ENCODE measurements around the gene SUMF1.
"Not testable (repeated sequence)": the region's sequence is repeated elsewhere in the genome, so short reads cannot be mapped to it uniquely, and the experiment has no call there.

SUMF1 gene

DNA sequence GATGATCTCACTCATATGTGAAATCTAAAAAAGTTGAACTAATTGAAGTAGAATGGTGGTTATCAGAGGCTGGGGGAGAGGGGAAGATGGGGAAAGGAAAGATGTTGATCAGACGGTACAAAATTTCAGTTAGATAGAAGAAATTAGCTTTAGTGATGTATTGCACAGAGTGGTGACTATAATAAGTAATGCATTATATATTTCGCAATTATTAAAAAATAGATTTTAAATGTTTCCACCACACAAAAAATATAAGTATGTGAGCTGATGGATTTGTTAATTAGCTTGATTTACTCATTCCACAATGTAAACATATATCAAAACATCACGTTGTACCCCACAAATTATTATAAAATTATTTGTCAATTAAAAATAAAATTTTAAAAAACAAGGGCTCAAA lies 8.1 kb downstream of the SUMF1 start:
- no peak for DNase-seq

DNA sequence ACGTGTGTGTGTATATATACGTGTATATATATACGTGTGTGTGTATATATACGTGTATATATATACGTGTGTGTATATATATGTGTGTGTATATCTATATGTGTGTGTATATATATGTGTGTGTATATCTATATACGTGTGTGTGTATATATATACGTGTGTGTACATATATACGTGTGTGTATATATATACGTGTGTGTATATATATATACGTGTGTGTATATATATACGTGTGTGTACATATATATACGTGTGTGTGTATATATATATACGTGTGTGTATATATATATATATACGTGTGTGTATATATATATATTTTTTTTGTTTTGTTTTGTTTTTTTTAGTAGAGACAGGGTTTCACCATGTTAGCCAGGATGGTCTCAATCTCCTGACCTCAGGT lies 10.3 kb downstream of the SUMF1 start:
- DNase-seq = not testable (repeated sequence)

DNA sequence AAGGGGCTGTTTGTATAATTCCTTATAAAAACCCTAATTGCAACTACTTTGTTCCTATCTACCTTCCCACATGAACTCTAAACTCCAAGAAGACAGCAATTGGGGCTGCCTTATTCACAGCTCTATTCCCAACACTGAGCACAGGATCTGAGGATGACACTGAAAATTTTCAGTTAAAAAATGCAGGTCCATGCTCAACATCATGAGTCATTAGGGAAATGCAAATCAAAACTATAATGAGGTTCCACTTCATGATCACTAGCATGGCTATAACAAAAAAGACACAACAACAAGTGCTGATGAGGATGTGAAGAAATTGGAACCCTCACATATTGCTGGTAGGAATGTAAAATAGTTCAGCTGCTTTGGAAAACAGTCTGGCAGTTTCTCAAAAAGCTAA lies 12.9 kb downstream of the SUMF1 start:
- DNase-seq = no peak

DNA sequence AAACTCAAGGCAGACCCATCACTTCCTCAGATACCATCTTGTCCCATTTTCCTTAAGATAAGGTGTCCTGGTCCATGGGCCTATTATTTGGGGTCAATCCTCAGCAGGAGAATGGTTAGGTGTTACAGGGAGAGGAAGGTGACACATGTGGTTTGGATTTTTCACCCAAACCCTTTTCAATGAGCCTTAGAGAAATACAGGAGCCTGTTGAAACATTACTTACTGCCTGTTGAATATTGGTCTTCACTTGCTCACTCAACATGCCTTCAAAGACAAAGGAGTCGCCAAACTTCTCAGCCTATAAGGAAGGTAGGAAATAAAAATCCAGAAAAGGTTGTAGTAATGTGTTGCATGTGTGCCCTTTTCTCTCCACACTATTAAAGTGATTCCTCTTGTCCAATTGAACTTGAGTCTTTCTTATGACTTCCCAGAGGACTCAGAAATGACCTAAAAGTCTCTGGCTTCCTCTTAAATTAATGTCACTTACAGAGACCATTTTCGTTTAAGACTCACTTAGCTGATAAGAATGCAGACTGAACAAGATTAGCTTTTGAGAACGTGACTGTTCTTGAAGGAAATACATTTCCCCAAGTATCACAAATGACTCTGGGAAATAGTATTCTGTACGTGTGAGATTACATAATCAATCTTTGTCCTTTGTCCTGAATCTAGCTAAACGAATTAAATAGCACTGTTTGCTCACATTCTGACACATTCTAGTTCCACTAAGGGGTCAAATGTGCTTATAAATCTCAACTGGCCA lies 17.8 kb downstream of the SUMF1 start:
- DNase-seq = no peak

DNA sequence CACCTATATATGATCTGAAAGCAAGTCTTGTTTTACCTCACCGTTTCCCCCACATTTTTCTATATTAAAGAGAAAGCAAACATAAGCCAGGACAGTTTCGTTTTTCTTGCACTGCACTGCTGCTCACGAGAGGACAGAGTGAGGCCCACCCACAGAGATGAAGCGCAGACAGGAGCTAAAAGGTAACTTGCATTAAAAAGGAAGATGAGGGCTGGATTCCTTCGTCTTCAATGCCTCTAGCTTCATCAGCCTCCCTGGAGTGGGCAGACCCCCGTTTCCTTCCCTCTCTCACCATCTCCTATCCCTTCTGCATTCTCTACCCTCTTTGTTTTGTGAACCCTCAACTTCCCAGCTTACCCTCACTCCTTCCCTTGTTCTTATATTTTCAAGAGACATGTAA lies 18.9 kb downstream of the SUMF1 start:
- no peak for DNase-seq

DNA sequence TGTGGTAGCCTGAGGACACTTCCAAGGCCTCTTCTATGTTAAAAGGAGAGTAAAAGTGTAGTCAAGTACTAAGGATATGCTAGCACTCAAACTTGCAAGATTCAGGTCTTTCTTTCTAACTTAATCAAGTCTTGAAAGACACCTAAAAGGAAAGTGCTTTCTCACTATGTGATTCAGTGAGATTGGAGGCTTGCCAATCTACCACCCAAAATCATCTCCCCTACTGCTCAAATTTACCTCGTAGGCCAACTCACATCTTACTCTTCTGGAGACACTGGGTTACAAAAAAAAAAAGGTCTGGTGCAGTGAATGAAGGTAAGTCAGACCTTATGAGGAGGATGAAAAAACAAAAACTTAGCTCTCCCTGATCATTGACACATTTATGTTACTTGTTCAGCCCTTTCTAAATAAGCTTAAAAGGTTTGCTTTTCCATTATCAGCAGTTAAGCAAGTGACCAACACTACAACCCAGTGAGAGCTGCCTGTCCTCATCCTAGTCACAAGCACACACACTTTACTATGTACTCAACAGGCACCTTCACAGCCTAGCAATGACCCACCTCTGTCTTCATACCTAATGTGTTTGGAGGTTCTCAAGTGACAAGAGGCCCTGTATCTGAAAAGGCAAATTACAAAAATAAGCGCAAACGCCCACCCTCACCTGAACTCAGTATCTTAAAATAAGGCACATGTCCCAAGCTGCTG lies 19.6 kb downstream of the SUMF1 start:
- DNase-seq = no peak

DNA sequence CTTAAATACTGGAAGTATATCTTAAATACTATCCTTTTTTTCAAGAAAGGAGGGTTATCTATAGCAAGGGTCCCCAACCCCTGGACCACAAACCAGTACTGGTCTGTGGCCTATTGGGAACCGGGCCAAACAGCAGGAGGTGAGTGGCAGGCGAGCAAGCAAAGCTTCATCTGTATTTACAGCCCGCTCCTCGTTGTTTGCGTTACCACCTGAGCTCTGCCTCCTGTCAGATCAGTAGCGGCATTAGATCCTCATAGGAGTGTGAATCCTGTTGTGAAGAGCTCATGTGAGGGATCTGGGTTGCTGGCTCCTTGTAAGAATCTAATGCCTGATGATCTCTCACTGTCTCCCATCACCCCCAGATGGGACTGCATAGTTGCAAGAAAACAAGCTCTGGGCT lies 26.1 kb downstream of the SUMF1 start:
- DNase-seq = no peak

DNA sequence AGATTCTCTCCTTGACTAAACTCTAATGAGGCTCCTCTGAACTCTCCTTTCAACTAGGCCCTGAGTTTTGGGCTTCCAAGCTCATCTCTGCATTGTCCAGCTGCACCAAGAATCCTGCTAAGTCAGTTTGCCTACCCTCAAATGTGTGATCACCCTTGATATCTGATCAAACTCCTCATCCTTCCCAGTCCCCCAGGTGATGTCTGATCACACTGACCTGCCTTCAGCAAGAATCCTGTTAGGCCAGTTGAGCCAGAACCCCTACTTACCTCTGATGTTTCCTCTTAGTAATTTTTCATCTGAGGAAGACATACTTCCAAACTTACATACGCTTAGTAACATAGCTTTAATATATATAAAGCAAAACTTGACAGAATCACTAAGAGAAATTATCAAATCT lies 28.8 kb downstream of the SUMF1 start:
- DNase-seq = no peak

DNA sequence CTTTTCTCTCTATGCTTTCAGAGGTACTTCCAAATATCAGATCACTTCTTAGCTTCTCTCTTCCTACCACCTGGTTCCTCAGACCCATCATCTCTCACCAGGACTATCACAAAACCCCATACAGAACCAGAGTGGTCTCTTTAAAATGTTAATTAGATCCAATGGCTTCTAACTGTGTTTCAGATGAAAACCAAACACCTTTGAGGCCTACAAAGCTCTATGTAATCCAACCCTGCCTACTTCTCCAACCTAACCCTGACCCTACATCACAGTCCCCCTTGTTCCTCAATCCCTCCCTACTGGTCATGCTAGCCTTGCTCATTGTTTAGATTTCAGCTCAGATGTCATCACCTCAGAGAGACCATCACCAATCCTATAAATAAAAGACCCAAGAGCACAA lies 34.8 kb downstream of the SUMF1 start:
- DNase-seq = no peak

DNA sequence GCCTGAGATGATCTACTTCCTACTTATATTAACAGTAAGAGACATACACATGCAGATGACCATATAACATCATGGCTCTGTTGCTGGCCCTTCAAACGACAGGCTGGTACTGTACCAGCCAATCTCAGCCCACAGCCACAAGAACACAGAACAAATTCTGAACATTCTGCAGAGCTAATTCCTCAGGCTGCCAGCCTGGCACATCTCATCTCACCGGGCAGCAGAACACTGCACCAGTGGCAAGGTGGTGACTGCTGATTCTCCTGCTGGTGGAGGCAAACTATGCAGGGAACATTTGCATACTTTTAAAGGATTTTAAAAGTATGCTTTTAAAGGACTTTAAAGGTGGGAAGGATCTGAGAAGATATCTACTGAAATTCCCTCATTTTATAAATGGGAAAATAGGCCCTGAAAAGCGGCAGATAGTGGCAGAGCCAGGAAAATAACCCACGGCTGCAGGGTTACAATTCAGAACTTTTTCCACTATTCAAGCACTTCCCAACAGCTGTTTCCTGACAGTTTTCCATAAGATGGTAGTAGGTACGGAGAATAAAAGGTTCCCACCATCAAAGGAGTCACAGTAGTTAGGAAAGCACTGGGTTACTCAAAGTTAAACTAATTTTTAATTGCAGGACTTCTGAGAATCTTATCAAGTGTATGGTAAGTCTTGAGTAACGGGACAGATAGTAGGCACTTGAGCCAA lies 37.3 kb downstream of the SUMF1 start:
- DNase-seq = no peak

DNA sequence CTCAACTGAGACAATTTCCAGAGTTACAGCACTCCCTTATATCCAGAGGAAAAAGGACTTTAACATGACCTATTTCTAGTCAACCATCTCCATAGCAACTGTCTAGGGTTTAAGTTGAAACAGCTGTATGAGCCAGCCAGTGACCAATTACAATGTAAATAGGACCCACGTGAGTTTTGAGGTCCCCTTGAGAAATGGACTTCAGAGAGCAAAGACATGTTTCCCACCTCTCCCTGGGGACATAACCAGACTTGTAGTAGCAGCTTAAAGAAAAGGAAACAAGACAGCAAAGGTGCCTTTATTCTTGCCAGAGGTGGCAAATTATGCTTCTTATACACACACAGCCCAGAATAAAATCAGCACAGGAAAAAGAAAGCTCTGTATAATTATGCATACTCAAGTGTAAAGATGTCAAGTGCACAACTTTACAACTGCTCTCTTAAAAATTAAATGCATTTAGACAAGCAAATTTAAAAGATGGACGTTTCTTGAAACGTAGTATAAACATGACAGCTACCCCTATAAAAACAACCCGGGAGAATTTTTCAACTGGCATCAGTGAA lies 40.2 kb downstream of the SUMF1 start:
- no peak for DNase-seq

DNA sequence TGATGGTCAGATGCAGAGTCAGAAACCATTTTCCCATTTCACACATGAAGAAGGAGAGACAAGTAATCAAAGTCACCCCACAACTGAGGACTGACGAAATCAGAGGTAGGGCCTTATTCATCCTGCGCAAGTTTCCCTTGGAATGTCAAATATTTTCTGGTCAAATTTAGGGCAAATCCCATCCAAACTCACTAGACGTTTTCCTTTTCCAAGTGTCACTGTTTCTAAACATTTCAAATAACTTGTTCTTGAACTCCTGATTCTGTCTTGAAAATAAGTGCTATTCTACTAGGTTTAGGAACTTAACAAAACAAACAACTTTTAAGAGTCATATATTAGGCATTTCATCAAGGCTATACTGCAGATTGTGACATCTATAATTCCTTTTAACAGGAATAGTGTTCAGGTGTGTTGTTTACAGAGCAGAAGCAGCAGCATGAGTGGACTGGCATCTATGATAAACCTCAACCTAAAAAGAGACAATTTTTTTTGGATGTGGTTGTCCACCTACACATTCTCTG lies 40.7 kb downstream of the SUMF1 start:
- DNase-seq = no peak

DNA sequence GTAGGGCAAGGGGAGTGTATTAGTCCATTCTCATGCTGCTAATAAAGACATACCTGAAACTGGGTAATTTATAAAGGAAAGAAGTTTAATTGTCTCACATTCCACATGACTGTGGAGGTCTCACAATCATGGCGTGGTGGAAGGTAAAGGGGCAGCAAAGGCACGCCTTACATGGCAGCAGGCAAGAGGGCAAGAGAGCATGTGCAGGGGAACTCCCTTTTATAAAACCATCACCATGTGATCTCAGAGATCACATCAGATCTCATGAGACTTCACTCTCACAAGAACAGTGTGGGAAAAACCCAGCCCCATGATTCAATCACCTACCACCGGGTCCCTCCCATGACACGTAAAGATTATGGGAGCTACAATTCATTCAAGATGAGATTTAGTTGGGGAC lies 41.4 kb downstream of the SUMF1 start:
- DNase-seq = no peak

DNA sequence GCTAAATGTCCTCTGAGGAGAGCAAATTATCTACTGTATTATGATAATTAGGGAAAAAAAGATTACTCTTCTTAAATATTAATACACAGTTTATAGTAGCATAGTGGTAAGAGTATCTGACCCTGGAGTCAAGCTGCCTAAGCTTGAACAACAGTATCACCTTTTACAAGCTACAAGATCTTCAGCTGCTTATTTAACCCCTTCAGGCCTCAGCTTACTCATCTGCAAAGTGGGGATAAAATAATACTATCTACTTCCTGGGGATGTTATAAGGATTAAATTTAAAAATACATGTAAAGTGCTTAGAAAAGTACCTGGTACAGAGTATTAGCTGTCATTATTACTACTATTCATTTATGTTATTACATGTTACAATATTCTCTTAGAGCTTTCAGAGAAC lies 42.0 kb downstream of the SUMF1 start:
- no peak for DNase-seq

DNA sequence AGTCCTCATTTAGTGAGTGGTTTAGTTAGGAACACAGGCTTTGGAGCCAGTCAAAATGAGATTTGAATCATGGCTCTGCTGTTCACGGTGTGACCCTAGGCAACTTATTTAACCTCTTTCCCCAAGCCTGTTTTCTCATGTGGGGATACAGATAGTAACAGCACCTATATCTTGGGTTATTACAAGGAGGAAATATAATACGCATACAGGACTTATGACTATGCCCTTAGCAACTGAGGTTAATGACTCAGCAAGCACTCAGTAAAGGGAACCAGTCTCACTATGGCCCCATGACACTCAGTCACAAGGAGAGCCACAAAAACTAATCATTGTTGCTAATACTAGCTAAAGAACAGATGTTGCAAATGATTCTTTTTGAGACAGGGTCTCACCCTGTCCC lies 45.9 kb downstream of the SUMF1 start:
- no peak for DNase-seq

DNA sequence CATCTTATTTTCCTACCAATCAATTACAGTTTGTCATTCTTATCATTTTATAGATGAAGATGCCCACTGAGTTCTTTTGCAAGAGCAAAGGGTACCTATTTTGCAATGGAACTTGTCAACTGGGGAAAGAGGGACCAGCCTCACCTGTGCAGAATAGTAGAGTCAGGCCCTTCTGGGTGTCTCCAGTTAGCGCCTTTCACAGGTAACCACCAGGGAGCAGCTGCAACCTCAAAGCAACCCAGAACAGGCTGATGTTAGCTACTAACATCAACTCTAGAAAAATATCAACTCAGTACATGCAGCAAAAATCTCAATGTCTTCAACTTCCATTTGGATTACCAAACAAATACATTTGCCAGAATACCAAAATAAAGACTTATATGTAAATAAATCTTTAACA lies 47.1 kb downstream of the SUMF1 start:
- DNase-seq = no peak

DNA sequence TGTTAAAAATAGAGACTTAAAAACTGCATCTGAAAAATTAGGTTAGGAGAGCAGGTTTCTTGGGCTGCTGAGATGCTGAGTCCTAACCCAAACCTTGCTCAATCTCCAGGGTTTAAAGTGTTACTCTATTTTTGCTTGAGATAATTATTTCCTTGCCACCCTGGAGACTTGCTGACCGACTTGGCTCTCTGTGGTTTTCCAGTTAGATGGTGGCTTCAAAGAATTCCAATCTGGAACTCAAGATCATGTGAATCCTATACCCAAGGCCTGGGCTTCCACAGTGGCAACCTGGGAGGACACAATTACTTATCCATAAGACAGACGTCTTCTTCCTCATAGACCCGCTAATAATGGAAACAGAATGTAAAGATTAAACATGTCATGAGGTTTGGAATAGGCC lies 47.7 kb downstream of the SUMF1 start:
- no peak for DNase-seq

DNA sequence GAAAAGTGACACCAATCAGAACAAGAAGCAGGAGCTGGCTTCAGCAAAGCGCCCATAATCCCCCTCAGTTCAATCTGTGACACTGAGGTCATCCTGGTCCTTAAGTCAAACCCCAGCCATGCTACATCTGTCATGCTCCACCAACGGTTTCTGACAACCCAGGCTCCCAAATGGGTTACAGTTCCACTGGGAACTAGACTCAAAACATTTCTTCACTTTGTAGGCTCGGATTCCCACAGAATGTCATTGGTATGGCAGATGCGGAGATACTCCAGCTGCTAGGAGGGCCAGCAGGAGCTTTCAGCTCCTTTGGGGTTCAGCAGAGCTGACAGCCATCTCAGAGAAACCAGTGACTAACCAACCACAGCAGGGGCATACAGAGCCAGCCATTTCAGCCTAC lies 48.9 kb downstream of the SUMF1 start:
- no peak for DNase-seq

DNA sequence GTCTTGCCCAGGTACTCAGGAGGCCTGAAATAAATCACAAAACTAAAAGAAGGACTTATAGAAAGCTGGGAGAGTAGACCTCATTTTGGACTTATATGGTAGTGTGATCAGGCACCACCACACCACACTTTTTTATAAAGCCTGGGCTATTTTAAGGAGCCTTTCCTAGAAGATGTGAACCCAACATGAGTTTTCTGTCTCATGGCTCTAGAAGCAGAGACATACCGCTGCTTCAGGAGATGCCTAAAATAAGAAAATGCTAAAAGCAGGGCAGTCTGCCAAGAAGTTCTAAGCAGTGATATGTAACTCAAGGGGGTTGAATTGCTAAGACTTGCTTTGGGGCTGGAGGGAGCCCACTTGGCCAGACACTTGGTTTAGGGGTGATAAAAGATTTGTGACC lies 49.6 kb downstream of the SUMF1 start:
- DNase-seq = no peak

DNA sequence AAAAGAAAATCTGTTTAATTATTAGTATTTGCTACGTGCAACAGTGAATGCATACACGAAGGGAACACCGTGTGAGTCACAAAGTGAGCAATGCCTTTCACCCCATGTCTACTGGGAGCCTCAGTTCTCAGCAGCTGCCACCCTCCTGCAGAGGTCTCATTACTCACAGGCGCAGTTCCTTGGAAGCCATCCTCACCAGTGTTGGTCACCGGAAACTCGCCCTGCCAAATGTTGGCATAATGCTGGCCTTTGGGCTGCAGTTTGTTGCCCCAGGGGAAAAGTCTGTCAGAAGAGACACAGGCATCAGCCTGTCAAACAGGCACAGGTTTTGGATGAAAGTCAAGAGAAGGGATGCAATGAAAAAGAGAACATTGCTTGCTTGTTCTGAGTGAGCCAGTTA lies 50.1 kb downstream of the SUMF1 start:
- no peak for DNase-seq

DNA sequence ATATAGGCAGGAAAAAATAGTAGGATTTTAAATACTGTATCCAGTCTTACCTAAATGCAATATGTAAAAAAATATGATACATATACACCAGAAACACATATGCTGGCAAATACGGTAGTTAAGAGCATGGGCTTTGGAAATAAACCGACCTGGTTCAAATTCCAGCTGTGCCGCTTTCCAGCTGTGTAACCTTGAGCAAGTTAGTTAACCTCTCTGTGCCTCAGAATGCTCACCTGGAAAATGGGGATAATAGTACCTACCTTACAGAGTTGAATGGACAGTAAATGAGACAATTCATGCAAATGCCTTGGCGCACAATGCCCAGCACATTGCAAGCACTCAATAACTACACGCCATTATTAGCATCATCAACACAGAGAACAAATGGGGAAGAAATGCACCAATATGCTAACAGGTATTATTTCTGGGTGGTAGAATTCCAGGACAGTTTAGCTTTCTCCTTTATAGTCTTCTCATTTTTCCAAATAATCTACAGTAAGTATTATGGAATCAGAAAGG lies 50.6 kb downstream of the SUMF1 start:
- no peak for DNase-seq

DNA sequence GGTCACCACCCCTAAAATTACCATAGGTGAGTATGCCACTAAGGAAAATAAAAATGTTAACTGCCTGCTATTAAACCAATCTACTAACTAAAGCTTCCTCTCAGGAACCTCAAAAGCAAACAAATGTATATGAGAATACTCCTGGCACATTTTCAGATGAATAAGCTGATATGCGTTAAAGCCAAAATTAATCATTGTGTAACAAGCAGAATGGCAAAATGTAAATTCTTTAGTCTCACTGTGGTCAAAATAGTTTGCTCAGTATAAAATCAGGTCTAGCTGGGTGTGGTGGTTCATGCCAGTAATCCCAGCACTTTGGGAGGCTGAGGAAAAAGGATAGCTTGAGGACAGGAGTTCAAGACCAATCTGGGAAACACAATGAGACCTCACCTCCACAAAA lies 53.6 kb downstream of the SUMF1 start:
- no peak for DNase-seq

DNA sequence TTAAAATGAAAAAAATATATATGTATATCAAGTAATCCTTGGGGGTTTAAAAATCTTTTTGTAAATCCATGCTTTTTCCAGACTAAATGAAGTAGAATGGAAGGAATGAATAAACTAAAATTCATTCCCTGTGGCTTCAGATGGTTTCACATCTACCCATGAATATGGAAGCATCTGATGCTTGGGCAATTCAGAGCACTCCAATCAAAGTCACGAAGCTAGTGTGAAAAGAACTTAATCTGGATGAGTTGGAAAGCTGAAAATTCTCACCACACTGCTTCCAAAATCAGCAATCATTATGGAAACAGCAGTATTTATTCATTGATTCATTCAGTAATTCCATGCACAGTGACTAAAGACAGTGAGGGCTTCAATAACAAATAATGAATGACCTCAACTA lies 55.2 kb downstream of the SUMF1 start:
- no peak for DNase-seq

Measured in DMS153 (cell line).